DMS114 treated with DMSO at 0.1 percent for 48 hours (cell line): Measurements from ENCODE around the gene WLS.

Experiments used
- DNase-seq: peaks from one replicate; lab custom pipeline; 2025; ENCODE audit not compliant: unreplicated experiment; lab: John Stamatoyannopoulos, UW

Gene WLS

DNA sequence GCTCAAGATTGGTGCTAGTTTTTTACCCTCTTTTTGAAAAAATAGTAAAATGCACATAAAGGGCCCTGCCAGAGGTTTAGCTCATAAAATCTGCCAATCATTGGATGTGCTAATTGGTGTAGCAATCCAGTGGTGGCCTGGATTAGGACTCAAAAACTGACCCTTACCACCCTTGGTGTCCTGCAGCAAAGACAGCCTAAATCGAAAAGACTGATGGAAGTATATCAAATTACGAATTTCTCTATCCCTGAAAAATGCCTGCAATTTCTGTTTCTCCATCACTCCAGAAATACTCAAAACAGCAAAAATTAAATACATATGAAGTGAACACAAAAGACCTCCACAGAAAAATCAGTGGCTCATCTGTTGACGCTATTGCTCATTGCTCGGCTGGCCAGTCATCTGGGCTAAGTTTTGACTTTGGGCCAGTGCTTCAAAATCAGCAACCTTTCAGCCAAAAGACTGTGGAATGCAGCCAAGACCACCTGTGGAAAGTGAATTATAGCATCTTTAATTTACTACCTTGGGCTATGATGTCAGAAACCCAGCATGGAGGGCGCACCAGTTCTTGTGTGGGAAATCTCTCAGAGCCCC lies 30.0 kb downstream of the WLS start:
- no peak for DNase-seq

DNA sequence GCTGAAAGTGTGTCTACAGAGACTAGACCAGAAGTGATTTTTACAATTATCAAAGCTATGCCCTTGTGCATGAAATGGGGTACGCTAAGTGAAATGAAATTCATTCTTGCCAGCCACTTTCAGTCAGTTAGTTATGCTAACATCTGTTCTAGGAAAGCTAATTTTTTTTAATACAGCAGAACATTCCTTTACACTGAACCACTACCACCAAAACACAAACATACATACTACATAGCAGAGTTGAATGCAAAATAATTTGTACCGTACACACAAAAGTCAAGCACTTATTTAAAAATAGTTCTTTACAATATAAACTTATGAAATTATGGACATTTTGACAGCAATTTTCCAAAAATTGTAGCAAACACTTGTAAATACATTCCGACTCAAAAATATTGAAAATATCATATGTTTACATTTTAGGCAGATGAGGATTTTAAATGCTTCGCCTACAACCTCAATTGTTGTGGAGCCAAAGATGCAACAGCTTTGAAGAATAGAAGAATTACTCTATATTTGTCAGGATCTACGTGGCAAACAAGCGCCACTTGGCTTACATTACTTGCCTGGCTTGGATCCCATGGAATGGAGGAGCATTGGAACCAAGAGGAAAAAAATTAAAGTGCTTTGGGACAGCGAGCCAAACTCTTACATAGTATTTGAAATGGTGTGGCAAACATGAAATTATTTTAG lies 30.6 kb downstream of the WLS start:
- DNase-seq = no peak

DNA sequence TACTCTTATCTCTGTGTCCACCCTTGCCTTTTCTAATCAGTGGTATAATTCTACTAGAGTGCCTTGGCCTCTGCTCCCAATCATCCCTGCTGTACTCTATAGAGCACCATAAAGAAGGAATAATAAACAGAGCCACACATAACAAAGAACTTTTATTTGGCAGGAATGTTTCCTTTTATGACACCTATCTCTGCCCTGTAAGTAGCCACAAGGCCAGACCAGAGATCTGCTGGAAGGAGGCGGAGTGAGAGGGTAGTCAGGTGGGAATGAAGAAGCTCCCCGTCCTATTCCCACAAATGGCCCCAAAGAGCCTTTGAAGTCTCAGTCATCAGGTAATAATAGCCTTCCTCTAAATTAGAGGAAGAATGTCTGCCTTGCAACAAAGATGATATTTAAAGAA lies 32.7 kb downstream of the WLS start:
- no peak for DNase-seq

DNA sequence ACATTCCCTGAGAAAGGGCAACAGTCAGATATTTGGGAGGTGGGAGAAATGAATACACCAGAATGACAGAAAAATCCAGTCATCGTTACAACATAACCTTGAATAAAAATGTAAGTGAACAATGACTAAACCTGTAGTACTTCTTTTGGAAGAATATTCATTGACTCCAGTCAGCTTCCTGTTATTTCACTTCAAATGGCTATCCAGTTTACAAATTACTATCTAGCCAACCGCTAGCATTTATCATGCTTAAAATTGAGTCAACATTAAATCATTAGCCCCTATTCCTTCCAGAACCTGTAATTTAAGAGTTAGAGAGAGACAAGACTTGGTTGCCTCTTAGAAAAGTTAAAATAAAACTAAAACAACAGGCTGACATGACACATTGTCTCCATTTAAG lies 33.6 kb downstream of the WLS start:
- no peak for DNase-seq

DNA sequence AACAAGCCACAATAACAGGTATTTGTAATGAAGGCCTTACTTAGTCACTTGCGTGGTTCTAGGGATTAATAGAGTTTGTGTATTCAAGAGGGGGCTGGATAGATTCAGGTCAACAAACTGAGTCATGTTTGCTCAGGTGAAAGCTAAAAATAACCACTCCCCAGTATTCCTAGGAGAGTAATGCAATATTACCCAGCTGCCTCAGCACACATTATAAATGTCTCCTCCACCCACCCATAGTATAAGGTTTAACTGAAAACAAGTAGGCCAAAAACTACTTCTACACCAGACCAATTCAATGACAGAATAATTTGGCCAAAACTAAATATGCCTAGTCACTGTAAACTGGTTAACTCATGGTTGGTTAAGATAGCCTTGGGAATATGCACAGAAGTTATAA lies 34.4 kb downstream of the WLS start:
- DNase-seq = no peak

DNA sequence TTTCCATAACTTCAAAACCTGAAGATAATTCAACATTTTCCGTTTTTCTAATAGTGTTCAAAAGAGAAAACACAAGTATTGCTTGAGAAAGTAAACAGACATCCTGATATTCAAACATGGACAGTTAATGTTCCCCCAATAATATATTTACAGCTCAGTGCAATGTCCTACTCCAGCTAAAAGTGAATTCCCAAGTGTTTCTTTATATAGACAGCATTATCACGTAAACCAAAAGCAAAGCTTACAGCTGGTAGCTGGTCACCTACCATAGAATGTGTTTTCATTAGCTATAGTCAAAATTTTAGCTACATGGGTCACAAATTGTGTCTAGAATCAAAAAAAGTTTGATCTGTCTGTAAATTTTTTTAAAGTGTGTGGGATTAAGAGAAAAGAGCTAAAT lies 34.9 kb downstream of the WLS start:
- no peak for DNase-seq

DNA sequence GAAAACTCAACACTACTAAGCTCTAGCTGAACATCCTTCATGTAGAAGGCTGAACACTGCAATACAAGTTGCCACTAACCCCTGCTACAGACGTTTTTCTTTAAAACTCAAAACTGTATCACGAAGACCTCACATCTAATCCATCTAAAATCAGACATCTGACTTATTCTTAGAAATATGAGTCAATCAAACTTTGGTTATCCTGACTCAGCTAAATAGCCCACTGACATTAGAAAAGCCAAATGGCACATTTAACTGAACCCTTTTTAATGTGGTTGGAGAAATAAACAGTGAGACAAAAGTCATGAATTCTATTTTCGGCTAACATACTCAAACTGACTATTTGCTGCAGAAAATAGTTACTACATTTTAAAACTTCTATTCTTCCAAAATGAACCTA lies 35.6 kb downstream of the WLS start:
- DNase-seq = no peak

DNA sequence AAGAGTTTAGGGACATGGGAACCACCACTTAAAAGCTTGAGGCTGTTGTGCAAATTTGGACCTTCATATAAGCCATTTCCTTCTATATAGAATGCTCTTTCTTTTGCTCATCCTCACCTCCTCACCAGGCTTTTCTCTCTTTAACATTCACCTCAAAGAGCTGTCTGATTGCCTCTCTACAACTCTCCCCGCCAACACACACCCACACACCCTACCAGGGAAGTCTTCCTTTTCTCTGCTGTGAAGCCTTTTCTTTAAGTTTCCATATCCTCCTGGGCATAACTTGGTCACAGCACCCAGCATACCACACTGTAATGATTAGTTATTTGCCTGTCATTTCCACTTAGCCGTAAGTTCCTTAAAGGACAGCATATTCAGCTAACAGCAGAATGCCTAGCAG lies 40.6 kb downstream of the WLS start:
- no peak for DNase-seq

DNA sequence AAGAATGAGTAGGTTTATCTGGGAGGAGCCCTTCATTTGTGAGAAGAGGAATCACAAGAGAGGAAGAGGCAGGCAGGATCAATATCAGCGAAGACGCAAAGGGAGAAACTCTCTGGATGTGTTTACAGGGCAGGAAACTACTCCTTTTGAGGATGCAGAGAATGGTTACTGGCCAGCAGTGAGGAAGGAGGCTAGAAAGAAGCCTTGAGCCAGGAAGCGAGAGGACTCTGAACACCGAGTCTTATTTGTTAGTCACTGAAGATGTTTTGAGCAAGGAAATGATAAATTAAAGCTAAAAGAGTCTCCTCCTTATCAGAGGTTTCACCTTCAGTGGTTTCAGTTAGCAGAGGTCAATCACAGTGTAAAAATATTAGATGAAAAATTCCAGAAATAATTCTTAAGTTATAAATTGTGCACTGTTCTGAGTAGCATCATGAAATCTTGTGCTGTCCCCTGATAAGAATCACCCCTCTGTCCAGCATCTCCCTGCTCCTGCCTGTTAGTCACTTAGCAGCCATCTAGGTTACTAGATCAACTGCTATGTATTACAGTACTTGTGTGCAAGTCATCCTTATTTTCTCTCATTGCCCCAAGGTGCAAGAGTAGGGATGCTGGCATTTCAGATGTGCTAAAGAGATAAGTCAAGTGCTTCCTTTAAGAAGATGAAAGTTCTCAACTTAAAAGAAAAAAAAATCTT lies 43.5 kb downstream of the WLS start:
- DNase-seq = no peak

DNA sequence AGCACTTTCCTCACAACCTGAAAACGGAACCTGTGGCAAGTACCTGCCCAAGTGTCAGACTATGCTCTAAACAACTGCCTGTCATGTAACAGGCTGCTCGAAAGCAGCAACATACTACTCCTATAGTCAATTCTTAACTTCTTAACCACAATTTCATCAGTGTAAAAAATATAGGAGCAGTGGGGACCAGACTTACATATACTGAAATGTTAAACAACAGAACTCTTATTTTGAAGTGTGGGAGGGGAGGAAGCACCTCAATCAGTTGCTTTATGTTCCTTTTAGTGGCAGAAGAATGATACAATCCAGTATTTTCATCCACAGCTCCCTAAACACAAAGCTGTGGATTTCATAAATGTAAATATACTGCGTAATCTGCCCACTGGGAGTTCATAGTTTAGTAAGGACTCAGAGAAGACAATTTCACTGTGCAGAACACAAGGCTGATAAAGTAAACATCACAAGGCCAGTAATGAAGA lies 44.2 kb downstream of the WLS start:
- no peak for DNase-seq

DNA sequence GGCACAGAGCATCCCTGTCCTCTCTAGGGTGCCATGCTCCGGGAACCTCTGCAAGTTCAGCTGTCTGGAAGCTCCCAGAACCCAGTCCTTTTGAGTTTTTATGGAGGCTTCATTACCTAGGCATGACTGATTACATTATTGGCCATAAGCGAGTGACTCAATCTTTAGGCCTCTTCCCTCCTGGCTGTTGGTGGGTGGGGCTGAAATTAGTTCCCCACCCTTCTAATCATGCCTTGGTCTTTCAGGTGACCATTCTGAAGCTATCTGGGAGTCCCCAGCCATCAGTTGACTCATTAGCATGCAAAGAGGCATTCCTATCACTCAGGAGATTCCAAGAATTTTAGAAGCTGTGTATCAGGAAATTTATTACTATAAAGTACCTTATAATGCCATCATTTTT lies 46.6 kb downstream of the WLS start:
- no peak for DNase-seq

DNA sequence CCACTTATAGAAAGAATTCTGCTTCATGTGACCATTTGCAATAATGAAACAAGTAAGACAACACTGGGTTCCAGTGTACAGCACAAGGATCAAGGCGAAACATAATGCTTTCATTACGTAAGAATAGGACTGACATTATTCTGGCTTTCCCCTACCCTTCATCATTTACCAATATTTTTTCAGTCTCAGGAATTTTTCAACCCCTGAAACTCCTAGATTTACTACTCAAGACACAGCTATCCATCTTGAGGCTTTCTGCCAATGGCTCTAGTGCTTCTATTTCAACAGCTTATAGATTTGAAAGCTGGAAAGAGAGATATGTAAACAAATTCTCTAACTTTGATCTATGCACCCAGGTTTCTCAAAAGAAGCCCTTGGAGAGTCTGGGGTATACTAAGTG lies 48.4 kb downstream of the WLS start:
- no peak for DNase-seq

DNA sequence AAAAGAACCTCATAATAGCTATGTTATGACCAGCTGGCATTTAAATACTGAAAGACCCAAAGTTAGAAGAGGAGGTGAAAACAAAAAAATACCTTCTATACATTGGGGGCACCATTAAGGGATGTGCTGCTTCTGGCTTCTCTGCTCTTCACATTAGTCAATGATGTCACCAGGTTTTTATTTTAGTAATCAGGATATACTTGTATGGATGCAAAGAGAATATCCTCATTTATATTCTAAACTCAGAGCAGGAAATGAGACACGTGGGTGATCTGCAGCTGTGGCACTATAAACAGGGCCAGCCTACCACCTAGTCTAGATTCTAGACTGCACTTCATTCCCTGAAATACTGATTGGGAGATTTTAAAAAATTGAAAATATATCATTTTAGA lies 51.2 kb downstream of the WLS start:
- DNase-seq = no peak

DNA sequence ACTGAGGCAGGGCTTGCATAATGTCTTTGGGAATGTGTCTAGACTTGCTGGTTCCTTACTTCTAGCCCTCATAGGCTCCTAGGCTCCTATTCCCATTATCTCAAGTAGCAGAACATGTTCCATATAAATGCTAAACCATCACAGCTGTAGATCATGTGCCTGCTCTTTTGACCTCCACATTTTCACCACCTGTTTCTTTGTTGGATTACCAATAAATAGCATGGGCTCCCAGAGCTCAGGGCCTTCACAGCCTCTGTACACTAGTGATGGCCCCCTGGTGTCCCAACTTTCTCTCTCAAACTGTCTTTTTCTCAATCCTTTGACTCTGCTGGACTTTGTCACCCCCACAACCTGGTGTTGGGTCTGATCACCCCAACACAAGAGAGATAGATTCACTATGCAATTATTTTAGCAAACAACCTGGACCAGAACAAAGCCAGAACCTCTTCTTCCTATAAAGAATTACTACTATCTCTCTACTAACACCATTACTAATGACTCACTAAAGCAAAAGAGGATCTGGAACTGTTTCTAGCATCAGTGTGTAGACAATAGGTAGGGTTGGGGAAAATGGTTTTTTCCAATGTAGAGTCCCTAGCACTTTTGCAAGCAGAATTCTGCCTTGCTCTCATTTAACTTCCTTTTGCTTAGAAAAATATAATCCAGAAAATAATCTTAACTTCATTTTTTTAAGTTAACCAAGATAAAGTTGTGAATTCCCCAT lies 51.7 kb downstream of the WLS start:
- DNase-seq = no peak

DNA sequence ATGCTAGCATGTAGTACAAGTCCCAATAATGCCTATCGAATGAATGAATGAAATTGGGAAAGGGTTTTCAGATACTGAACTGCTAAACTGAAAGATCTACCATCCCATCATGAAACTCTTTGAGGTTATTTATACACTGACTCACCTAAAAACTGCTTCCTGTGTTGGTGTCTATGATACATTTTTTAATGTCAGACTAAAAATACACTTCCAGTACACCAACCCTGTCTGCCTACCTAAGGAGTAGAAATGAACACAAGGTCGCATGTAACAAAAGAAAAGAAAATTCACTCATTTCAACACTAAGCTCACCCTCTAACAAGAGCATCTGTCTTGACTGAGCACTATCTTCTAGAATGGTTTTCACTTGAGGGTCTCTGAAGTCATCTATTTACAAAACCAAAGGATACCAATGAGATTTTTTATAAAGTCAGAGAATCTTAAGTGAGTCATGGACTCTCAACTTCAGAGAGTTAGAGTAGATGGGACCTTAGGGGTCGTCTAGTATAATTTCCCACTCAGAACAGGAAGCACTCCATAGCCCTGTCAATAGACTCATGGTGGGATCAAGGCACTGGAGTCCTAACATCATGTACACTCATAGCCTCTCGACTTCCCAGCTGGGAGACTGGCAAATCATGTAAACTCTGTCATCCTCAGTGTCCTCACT lies 53.4 kb downstream of the WLS start:
- DNase-seq = no peak

DNA sequence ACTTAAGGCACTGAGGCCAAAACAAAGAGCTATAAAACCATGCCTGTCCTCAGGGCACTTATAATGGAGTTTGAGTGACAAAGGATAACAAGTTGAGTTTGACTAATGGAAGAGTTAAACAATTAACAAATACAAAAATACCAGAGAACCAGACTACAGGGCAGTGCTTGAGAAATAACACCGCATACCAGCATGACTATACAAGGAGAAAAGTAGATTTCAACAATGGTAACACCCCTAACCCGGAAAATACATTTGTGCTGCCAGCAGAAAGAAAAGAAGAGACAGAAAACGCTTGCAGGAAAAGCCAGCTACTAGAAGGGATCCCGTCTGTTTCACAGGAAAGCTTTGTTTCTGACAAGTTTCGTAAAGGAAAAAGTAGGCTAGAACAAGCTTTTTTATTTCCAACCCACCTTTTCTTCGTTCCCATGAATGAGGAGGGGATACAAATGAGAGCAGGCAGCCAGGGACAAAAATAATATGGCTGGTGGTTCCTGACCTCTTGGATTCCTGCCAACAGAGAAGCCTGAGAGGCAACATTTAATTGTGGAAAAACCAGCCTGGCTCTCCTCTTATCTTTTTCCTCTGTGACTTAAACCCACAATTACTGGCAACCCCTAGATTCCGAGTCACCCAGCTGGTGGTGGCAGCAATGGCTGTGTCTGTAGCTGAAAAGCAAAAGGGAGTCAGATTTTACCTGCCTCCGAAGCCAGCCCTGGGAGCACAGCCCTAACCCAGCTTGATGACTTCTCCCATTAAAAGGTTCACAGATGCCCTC lies 56.5 kb downstream of the WLS start:
- DNase-seq = no peak

DNA sequence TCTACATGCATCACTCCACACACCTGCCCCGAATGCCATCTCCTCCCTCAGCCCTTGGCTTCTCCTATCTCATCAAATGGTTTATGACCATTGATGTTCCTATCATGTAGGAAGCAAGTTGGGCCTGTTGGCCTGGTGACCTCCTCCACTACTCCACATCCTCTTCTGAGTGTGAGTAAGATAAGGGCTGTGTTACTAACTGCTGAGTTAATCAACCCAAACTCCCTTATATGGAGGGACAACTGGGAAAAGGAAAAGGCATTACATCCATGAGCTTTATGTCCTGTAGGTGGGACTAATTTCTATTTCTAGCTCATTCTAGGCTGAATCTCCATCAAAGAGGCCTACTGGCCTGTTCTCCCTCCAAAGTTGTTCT lies 57.6 kb downstream of the WLS start:
- no peak for DNase-seq

DNA sequence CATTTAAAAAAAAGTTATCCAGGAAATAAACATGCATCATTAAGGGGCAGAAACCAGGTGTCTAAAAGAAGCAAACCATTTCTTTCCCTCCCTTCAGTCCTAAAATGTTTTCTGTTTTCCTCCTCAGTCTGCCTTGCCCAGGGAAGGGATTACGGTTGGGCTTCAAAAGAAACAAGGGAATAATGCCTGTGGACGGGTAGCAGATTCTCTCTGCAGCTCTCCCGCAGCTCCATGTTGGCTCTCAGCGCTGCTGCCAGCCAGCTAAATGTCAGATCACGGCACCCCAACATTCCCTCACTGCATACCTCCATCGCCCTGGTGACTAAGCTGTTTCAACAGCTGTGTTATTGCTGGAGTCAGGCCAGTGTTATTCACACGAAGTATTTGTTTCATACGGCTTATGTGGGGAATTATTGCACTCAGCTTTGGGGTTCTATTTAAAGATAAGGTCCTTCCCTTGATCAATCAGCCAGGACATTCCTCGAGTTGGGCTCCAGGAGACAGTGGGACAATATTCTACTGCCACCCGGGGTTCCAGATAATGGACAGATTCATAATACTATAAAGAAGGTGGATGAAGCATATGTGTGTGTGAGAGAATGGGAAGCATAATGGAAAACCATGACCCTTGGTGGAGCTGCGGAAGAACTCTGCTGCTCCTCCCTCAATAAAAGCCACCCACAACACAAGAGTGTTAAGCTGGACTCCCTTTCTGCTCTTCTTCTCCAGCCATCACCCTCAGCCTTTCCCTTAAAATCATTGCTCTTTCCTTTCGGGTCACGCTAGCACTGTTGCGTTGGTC lies 58.2 kb downstream of the WLS start:
- DNase-seq = no peak

DNA sequence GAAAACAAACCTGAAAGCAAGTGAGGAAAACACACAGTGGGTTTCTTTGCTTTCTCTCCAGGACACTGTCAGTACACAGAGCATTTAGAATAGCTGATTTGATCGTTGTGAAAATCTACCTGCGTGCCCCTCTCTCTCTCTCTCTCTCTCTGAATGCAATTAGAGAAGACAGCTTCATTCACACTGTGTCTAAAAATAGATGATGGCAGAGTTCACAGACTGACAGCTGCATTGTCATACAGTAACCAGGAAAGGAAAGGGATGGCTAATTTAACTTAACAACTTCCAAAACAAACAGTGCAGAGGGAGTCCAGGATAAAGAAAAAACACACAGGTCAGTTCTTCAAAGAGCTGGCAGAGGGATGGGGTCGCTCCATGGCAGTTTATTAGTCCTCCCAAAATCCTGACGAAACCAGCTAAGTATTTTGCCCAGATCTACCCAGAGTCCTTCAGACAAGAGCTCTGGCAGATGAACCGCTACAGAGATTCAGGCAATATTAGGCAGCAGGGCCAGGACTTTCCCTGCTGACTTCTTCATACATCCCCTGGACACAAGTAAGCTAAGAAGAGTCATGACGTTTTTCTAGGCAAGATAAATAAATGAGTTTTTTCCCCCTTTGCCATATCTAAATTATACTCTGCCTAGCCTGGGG lies 58.9 kb downstream of the WLS start:
- no peak for DNase-seq
